Stimulated activated CD8-positive, alpha-beta memory T cell treated with anti-CD3 and anti-CD28 coated beads, Interleukin-7, amount 100 ng/mL, for 4 hours (primary cell): ENCODE results near the gene XIRP1.

Source experiments
- DNase-seq, 2 donors: peaks; one replicate each; pipeline ENCODE4 v3.0.0-alpha.2; 2020; ENCODE audit warnings: low read depth in 2 of 2

XIRP1 gene

DNA sequence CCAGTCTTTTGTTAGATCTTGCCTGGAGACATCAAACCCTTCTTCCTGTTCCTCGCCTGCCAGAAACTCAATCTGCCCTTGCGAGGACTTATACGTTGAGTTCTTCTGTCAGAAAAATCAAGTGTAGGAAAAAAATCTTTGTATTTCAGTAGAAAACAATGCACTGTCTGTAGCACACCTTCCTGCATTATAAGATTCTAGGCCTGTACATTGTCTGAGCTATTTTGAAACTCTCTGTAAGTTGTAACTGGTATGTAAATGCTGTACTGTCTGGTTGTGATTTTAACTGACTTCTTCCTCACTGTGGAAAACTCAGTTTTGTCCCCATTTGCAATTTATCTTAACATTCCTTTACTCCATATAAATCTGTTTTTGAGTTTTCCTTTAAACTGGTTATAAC lies 17.7 kb upstream of the XIRP1 start:
- no peak for DNase-seq

DNA sequence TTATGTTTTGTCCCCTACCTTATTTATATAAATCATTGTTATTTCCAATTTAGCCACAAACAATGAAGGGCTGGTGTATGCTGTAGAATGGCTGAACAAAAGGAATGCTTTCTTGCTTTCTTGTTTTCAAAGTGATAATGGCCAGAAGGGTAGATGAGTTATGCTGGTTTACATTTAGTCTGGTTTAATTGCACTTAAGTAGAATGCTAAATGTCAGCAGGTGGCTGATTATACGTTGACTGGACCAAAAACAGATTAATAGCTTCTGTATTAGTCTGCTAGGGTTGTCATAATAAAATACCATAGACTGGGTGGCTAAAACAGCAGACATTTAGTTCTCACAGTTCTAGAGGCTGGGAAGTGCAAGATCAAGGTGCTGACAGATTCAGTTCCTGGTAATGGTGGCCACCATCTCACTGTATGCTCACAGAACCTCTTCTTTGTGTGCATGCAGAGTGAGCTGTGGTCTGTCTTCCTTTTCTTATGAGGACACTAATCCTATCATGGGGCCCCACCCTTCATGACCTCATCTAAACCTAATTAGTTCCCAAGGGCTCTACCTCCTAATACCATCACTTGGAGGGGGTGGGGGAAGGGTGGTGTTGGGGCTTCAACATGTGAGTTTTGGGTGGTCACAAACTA lies 17.1 kb upstream of the XIRP1 start:
- no peak for DNase-seq

DNA sequence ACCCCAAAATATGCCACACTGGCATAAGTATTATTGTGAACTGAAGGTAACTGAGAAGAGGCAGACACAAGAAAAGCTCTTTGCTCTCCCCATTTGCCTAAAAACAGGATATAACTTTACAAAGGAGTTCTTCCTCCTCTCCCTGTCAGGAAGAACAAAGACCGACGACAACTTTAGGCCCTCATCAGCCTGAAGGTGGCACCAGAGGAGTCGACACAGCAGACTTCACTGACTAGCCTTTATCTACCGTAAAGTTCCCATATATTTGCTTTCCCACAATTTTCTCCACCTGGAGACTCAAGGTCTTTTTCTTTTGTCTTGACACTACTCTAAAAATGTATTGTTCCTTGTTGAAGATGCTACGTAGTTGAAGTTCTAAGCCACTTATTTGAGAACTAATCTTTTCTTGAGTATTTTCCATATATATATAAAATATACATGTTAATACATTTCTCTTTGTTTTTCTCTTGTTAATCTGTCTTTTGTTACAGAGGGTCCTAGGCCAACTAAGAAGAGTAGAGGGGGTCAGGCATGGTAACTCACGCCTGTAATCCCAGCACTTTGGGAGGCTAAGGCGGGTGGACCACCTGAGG lies 16.2 kb upstream of the XIRP1 start:
- DNase-seq, result no peak

DNA sequence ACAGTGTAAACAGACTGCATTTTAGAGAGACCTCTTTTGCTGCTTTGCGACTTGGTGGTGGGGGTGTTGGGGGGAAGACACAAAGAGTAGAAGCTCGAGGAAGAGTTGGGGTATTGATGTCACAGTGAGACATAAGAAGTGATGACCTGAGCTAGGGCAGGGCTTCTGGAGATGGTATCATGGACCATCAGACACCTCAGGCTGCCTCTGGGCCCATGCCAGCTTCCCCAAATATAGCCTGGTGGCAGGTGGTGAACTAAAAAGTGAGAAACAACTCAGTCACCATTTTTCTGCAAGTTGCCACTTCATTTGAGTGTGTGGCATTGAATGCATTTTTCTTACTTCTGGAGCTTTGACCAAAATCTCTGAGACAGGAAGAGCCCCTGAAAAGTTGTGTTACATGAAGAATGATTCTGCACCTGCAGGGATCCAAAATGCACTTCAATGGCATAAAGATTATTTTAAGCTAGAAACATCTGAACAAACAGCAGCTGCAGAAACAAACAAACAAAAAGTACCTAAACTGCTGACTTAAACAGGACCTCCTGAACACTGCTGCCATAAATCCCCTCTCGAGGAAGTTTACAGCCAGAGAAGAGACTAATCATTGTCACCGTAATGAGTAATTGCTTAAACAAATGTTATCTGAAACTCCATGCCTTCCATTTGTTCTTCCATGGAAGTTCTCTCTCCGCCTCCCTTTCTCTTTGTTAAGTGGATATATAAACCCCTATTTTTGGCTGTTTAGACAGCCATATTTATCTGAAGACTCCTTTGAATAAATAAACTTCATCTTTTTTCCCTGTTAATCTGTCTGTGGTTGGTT lies 15.2 kb upstream of the XIRP1 start:
- no peak for DNase-seq

DNA sequence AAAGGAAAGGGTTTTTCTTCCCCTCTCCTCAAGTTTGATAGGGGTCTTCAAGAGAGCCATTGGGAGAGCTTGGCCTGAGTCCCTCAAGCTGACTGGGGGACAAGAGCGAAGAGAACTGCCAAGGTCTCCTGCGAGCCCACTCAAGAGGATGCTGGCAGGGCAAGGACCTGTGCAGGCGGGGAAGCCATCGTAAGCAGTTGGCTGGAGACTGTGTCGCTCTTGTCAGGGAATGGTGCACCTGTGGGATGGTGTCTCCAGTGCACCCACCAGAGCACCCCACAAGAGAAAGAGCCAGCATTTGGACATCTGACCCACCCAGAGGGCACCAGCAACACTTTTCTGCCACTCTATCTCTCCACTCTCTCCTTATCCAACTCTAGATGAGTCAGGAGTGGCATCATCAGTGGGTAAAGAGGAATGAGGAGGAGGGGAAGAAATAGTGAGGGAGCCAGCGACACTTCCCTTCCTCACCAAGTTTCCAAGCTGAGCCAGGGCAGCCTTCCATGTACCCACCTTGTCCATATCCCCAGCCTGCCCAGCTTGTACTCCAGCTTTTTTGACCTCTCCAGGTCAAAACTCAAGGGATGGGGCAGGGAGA lies 13.6 kb upstream of the XIRP1 start:
- no peak for DNase-seq

DNA sequence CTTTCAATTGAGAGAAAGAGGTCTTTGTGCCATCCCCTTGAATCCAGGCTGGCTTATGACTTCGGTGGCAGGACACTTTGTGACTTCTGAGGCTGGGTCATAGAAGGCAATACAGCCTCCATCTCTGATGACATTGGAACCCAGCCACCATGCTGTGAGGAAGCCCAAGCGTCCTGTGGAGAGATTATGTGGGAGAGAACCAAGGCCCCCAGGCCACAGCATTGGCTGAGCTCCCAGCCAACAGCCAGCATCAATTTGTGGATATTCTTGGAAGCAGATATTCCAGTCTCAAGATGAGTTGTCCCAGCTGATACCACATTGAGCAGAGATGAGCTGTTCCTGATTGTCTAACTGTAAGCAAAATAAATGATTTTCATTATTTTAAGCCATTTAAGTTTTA lies 12.7 kb upstream of the XIRP1 start:
- DNase-seq, result no peak

DNA sequence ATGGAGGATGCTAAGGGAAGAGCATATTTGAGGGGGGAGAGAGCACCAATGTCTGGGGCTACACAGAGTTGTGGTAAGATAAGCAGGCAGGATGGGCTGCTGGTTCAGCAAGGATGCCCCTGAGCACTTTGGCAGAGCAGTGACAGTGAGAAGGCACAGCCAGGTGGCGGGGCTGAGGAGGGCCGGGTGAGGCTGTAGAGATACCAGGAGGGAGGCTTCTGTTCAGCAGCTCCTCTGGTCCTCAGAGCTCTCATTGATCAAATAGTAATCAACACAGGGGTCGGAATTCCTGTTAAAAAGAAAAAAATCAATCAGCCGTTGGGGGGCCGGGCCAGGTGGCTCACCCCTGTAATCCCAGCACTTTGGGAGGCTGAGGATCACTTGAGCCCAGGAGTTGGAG lies 11.5 kb upstream of the XIRP1 start:
- DNase-seq, result no peak

DNA sequence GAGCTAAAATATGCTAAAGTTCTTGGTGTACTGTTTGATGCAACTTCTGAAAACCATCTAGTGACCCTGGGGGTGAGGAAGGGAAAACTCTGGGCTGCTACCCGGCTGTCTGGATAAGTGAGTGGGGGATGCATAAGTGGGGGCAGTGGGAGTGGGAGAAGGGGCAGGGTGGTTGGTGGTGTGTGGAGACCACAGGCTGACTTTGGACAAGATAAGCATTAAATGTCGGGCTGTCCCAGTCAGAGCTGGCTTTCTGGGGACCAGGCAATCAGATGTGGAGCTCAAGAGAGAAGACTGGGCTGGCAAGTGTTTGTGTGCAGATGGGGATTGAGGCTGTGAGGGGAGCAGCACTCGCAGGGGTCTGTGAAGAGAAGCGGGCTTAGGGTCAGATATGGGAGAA lies 11.0 kb upstream of the XIRP1 start:
- no peak for DNase-seq

DNA sequence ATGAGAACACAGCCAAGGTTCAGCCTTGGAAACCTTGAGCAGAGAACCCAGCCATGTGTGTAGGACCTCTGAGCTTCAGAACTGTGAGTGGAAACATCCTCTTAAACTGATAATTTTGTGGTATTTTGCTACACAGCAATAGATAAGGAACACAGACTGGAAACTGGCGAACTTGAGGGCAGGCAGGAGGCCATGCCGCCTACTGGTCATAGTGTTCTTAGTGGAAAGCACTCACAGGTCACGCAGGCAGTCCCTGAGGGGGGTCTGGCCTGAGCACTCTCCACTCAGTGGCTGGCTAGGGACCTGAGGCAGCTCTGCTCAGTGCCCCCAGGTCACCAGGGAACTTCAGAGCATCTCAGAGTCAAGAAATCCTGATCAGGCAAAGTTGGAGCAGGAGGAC lies 9.7 kb upstream of the XIRP1 start:
- DNase-seq, result no peak

DNA sequence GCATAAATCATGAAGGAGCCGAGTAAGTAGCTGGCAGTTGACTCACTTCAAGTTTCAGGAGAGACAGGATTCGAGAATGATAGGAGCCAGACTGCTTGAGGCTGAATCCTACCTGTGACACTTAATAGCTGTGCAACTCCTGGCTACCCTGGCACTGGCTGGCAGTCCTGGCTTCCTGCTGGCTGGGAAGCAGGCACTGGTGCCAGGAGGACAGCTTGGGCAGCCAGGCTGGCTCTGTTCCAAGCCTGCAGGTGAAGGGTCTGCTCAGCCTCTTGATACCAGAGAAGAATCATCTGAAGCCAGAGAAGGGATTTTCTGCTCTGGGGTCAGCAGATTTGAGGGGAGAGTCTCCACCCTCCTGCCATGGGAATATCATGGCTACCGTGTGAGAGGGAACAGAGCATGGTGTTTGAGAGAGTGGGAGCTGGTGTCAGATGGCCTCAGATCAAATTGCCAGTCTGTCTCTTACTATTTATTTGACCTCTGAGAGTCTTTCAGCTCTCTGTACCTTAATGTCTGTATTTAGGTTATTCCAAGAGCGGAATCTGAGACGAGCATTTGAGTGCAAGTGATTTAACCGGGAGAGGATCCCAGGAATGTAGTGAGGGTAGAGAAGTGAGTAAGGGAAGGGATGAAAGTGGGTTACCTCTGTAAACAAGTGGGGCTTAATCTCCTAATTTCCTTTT lies 4.4 kb upstream of the XIRP1 start:
- no peak for DNase-seq

DNA sequence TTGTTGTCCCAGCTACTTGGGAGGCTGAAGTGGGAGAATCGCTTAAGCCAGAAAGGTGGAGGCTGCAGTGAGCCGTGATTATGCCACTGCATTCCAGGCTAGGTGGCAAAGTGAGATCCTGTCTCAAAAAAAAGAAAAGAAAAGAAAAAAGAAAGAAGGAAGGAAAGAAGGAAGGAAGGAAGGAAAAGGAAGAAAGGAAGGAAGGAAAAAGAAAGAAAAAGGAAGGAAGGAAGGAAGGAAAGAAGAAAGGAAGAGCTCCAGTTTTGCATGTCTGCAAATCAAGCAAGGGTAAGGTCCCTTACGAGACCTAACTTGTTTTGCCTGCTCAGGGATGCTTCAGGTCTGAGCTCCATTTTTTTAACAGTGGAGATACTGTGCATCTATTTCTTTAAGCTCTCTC lies 3.6 kb upstream of the XIRP1 start:
- no peak for DNase-seq

DNA sequence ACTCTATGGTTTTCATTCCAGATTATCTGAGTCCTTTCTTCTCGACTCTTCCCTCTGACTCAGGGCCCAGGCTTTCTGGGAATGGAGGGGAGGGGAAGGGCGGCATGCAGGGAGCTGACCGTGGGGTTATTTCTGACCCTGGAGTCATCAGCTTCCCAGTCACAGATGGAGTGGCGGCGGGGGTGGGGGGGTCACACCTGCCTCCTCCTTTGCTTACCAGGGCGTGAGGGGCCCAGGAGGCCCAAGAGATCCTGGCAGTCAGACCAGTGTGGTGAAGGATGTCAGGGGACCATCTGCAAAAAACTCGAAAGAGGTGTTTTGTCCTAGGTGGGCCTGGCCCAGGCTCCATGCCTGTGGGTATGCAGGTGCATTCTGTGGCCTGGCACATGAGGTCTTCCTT lies 996 bp upstream of the XIRP1 start:
- DNase-seq, result no peak

DNA sequence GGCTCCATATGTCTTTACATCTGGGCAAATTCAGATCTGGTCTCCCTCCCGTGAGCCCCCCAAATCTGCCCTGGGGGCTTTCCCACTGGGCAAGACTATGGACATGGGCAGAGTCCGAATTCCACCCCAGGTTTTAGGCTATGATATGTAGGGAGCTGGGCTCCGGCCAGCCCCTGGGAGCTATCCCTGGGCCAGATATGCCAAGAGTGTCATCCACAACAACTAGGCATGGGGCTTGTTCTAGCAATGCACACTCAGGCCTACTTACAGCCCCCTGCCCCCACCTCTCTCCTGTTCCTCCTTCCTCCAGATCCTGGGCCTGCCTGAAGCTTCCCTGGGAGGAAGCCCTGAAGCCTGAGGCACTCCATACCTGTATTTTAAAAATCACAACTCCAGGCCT lies 622 bp downstream of the XIRP1 start:
- no peak for DNase-seq

DNA sequence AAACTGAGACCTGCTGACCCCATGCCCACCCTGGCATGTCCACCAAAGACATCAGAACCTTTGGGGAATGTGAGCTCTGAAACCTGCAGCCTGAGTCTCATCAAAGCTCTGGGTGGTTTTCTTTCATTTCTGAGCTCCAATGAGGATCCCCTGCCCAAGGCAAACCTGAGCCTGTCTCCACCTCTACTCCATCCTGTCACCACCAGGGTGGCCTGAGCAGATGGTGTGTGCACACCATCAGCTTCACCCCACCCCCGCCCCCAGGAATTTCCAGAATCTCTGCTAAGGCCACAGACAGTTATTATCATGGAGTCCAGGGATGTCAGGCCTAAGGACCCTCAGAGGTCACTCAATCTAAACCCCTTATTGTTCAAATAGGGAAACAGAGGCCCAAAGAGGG lies 1.3 kb downstream of the XIRP1 start:
- no peak for DNase-seq

DNA sequence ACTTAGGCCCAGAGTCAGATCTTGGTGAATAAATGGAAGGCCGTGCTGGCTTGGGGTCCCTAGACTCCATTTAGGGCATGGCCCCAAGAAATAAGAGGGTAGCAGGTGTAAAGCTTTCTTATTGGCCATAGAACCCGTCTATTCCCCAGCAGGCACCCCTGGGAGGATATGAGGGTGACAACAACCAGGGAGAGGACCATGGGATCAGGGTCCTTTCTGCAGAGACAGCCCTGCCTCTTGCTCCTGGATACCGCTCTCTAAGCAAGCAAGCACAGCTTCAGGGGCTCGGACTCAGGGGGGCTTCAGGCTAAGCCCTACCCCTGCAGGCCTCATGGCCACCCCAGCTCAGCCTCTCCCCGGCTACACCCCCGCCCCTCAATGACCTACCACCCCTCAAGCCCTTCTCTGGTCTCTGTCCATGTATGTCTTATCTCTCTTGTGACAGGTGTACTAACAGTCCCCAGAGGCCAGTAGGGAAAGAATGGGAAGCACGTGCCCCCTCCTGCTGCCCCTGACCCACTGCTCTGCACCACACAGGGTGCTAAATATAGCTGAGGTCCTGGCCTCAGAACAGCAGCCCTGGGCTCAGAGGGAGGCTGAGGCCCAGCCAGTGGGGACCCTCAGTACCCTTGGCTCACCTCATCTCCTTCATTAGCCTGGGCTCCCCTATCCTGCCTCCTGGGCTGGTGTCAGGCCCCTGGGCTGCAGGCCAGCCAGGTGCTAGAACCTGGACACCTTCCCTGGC lies 1.9 kb downstream of the XIRP1 start:
- no peak for DNase-seq

DNA sequence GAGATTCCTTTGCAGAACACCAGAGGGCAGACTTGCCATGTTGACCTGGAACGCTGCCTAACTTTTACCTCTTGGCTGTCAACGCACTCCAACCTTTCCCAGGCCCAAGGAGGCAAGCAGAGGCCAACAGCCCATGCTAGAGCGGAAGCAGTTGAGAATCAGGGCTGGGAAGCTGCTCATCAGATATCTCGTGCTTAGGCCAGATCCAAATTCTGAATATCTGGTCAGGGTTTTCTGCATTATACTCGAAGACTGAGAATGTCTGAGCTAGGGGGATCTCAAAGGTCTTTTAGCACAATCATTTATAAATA lies 2.5 kb downstream of the XIRP1 start:
- peak; percentile 29 to 36 for DNase-seq

DNA sequence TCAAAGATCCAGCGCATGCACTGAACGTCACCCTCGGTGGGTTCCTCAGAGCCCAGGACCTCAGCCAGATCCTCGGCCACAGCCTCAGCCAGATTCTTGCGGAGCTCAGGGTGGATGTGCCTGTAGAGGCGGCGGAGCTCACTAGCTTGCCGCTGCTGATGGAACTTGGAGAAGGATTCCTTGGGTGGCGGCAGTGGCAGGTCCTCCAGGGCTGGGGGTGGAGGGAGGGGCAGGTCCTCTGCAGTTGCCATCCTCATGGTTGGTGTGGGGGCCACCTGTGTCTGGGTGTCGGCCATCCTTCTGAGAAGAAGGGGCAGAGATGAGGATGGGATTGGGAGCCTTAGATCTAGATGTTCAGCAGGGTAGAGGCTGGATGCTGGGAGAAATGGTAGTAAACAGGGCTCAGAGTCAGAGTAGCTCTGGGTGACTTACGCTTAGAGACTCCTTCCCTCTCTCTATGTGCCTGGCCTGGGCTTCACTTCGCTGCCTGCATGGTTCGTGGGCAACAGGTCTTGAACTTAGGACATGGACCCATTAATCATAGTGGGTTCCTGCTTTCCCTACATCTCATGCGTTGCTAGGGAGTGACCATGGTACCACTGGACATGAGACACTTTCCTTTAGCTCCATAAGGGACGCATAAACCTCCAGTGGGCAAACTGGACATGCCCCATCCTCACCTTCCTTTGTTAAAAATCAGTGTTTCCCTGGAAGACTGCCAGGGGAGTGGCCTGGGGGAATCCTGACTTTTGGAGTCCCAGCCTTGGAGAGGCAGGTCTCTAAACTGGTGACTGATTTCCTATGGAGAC lies 3.0 kb downstream of the XIRP1 start:
- DNase-seq, result no peak

DNA sequence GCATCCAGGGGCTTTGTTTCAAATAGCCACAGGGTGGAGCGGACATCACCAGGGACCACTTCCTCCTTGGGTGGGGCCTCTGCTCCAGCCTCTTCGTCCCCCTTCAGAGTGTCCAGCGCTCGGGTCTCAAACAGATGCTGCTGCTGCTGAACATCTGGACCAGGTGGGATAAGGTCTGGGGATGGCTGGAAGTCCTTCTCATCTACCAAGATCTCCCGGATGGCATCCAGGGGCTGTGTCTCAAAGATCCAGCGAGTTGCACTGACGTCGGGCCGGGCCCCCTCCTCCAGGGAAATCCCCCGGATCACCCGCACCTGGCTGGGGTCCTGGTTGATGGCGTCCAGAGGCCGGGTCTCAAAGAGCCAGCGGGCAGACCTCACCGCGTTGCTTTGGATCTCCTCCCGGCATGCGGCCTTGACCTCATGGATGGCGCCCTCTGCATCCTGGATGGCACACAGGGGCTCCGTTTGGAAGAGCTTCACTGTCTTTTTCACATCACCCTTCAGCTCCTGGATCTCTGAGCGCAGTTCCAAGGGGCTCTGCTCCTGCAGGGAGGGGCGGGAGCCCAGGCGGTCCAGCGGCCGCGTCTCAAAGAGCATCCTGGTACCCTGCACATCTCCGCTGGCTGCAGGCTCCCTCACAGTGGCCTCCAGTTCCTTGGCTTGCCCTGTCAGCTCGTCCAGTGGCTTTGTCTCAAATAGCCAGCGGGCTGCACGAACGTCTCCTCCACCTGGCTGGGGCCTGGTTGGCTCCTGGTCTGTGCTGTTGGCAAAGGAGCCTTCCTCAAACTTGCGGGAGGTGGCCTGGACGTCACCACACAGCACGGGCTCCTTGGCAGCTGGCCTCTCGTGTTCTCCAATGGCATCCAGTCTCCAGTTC lies 3.9 kb downstream of the XIRP1 start:
- DNase-seq, result no peak

DNA sequence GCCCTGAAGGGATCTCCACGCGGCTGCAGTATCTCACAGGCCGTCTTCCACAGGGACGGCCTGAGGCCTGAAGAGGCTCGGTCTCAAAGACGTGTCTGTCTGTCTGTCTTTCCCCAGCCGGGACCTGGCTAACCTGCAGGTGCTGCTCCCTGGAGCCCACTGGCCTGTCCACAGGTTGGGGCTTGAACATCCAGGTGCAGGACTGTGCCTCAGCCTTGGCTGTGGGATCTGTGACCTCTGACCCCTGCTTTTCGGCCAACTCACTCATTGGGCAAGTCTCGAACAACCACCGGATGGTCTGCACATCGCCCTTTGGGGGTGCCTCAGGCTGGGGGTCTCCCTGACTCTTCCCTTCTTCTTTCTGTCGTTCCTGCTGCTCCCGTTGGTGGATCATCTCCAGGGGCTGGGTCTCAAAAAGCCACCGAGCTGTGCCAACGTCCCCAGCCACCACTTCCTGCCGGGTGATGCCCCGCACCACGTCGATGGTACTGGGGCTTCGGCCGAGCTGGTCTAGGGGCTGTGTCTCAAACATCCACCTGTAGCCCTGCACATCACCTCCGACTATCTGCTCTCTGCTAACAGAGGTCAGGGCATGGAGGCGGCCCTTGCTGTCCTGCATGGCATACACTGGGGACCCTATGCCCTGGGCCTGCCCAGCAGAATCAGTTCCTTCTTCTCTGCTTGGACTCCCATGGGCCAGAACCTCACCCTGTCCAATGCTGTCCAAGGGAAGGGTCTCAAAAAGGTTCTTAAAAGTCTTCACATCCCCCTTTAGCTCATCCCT lies 4.8 kb downstream of the XIRP1 start:
- DNase-seq, result no peak
